K562 (cell line): Measurements from ENCODE around the gene TMEM107. TPM values are rescaled to one million over a fixed set of nuclear protein-coding genes. Genes with fewer than 3 reads are reported as not detected.

Experiments used
- C11orf30 ChIP-seq: fragments of 450-650 bp; IDR thresholded peaks from 2 replicates; pipeline ENCODE4 v1.6.1; 2016; ENCODE audit warnings: low read depth, mild to moderate bottlenecking
- CXXC5 ChIP-seq: fragments of 250-450 bp; sonication (Bioruptor Pico); IDR thresholded peaks from 2 replicates; pipeline ENCODE4 v1.8.0; 2022; ENCODE audit warnings: inconsistent platforms, mild to moderate bottlenecking, moderate library complexity
- E2F6 ChIP-seq, 2 experiments: IDR thresholded peaks; 2 replicates each; pipeline ENCODE4 v1.6.1; 2011; ENCODE audit warnings: borderline replicate concordance in 1 of 2, control low read depth in 1 of 2, low read depth in 1 of 2, low read length in 1 of 2, mild to moderate bottlenecking in 1 of 2, mixed read lengths in 1 of 2, moderate library complexity in 1 of 2; ENCODE audit not compliant: insufficient read depth in 1 of 2, insufficient read length in 1 of 2, poor library complexity in 1 of 2, severe bottlenecking in 1 of 2; ENCODE audit errors: extremely low read depth in 1 of 2
- ESRRA ChIP-seq: fragments of 450-650 bp; IDR thresholded peaks from 2 replicates; pipeline ENCODE4 v1.6.1; 2014; ENCODE audit warnings: low read depth, mild to moderate bottlenecking, moderate library complexity, borderline replicate concordance
- FOSL1 ChIP-seq: fragments of 200-800 bp; sonication (Bioruptor generic); conservative IDR thresholded peaks from 2 replicates; pipeline ENCODE4 v1.6.1; 2016; ENCODE audit warnings: missing genetic modification characterization, missing compliant biosample characterization
- GATAD2B ChIP-seq: fragments of 450-650 bp; IDR thresholded peaks from 2 replicates; pipeline ENCODE4 v1.6.1; 2017; ENCODE audit warnings: mild to moderate bottlenecking, borderline replicate concordance
- HNRNPUL1 ChIP-seq: fragments of 200-400 bp; formaldehyde crosslinking; IDR thresholded peaks from 2 replicates; pipeline ENCODE4 v1.6.1; 2017; ENCODE audit warnings: low read length
- NEUROD1 ChIP-seq: fragments of 150-350 bp; IDR thresholded peaks from 2 replicates; pipeline ENCODE4 v1.6.1; 2014; ENCODE audit warnings: borderline replicate concordance, low read length, low read depth; ENCODE audit not compliant: partially characterized antibody
- NFE2 ChIP-seq: IDR thresholded peaks from 2 replicates; pipeline ENCODE4 v1.6.1; 2014; ENCODE audit warnings: antibody characterized with exemption, low read depth
- NR2F6 ChIP-seq: fragments of 450-650 bp; formaldehyde crosslinking; IDR thresholded peaks from 2 replicates; pipeline ENCODE4 v1.4.0; 2020; ENCODE audit warnings: mild to moderate bottlenecking
- PHB ChIP-seq: fragments of 250-450 bp; sonication (Bioruptor Pico); IDR thresholded peaks from 2 replicates; pipeline ENCODE4 v1.5.0; 2021
- PHTF2 ChIP-seq: fragments of 250-450 bp; sonication (Bioruptor Pico); IDR thresholded peaks from 2 replicates; pipeline ENCODE4 v1.5.0; 2021; ENCODE audit warnings: mild to moderate bottlenecking
- POLR2AphosphoS2 ChIP-seq: IDR thresholded peaks from 2 replicates; pipeline ENCODE4 v1.6.1; 2012; ENCODE audit warnings: low read length, improper control_type of control experiment
- RBBP5 ChIP-seq: fragments of 200-600 bp; sonication (generic); IDR thresholded peaks from 2 replicates; pipeline ENCODE4 v1.6.1; 2012; ENCODE audit warnings: borderline replicate concordance, mild to moderate bottlenecking, low read length, control low read depth, inconsistent platforms; ENCODE audit not compliant: insufficient read depth, poor library complexity, severe bottlenecking
- SMAD4 ChIP-seq: fragments of 250-450 bp; sonication (Bioruptor Pico); conservative IDR thresholded peaks from 2 replicates; pipeline ENCODE4 v1.8.0; 2021; ENCODE audit warnings: inconsistent platforms, mild to moderate bottlenecking, moderate library complexity
- TCF7L2 ChIP-seq: fragments of 150-350 bp; IDR thresholded peaks from 2 replicates; pipeline ENCODE4 v1.6.1; 2016; ENCODE audit warnings: low read depth, mild to moderate bottlenecking, low read length, moderate library complexity
- ZBTB1 ChIP-seq: sonication (generic); formaldehyde crosslinking; IDR thresholded peaks from 2 replicates; pipeline ENCODE4 v1.8.1; 2023; ENCODE audit warnings: missing genetic modification reagents, low read depth, mild to moderate bottlenecking, borderline replicate concordance
- ZNF280B ChIP-seq: fragments of 250-450 bp; sonication (Bioruptor Pico); IDR thresholded peaks from 2 replicates; pipeline ENCODE4 v1.5.1; 2021; ENCODE audit warnings: mild to moderate bottlenecking
- ZNF551 ChIP-seq: fragments of 250-450 bp; sonication (Bioruptor Pico); IDR thresholded peaks from 2 replicates; pipeline ENCODE4 v1.5.0; 2021; ENCODE audit warnings: mild to moderate bottlenecking, moderate library complexity
- ZNF766 ChIP-seq: fragments of 200-800 bp; sonication (Bioruptor generic); conservative IDR thresholded peaks from 2 replicates; pipeline ENCODE4 v1.6.1; 2016; ENCODE audit warnings: missing genetic modification characterization, missing compliant biosample characterization
- ZSCAN32 ChIP-seq: fragments of 450-650 bp; formaldehyde crosslinking; IDR thresholded peaks from 2 replicates; pipeline ENCODE4 v1.4.0; 2020; ENCODE audit warnings: mild to moderate bottlenecking, moderate library complexity
- polyA plus RNA-seq, 8 experiments: library from polyadenylated mRNA; depleted of rRNA in 4 of 8; stranded (reverse) in 5 of 8; unstranded in 3 of 8; fragments of >200 nt; fragmentation: Nextera tagmentation in 2 of 8; fragmentation: Illumina TruSeq in 1 of 8; extraction: Ambion mirVana in 2 of 8; extraction: Trizol in 1 of 8; gene quantifications; 2 replicates each; pipeline versions ENCODE4 v1.2.1 to v1.2.3, GENCODE V29; 2011 to 2014; ENCODE audit warnings: inconsistent platforms in 1 of 8, missing spikeins in 1 of 8
- total RNA-seq, 7 experiments: library from RNA; depleted of rRNA in 6 of 7; stranded (reverse); fragments of >200 nt in 6 of 7; fragmentation: Illumina TruSeq in 2 of 7; extraction: Trizol in 2 of 7; gene quantifications; 2 replicates each; pipeline versions ENCODE4 v1.2.1 to v1.2.3, GENCODE V29; 2011 to 2021; ENCODE audit warnings: low replicate concordance in 1 of 7
- TF ChIP-seq, protein P1 (sequence below): fragments of 450-650 bp; conservative IDR thresholded peaks from 2 replicates; pipeline ENCODE4 v1.6.1; 2016; ENCODE audit warnings: missing genetic modification characterization, low read depth, mild to moderate bottlenecking, control low read depth, missing compliant biosample characterization
- TF ChIP-seq, protein P2 (sequence below): fragments of 250-450 bp; sonication (Bioruptor Pico); IDR thresholded peaks from 2 replicates; pipeline ENCODE4 v1.4.0; 2020; ENCODE audit warnings: borderline replicate concordance

Gene TMEM107
- total and polyA plus RNA-seq, 9 of the 15 experiments (the other 6 are each of a cell fraction or from before 2014, with no cell fraction given): 7.1 to 26.2 (median 16.9) TPM

DNA sequence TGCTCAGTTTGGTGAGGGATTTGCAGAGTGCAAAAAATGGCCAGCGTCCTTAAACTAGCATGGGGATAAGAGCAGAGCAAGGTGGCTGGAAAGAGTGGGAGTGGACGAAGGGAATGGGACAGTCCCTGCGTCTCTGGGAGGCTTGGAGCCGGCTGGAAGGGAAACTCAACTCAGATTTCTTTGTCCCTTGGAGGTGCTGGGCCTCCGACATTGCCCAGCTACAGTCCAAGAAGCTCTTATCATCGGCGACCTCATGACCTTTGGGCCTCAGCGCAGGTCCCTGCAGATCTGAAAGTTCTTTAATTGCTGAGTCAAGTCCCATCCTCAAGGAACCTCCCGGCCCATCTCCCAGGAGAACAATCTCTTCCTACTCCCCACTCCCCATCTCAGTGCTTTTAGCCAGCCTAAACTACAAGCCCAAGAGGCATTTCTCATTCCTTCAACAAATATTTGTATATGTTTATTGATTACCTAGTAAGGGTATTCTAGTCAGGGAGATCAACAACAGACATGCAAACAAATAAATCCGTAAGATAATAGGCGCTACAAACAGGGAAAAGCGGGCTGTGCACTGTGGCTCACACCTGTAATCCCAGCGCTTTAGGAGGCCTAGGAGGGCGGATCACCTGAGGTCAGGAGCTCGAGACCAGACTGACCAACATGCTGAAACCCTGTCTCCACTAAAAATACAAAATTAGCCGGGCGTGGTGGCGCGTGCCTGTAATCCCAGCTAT is 985 bp upstream of the TMEM107 start (continued):
- TF ChIP-seq, protein P1, sequence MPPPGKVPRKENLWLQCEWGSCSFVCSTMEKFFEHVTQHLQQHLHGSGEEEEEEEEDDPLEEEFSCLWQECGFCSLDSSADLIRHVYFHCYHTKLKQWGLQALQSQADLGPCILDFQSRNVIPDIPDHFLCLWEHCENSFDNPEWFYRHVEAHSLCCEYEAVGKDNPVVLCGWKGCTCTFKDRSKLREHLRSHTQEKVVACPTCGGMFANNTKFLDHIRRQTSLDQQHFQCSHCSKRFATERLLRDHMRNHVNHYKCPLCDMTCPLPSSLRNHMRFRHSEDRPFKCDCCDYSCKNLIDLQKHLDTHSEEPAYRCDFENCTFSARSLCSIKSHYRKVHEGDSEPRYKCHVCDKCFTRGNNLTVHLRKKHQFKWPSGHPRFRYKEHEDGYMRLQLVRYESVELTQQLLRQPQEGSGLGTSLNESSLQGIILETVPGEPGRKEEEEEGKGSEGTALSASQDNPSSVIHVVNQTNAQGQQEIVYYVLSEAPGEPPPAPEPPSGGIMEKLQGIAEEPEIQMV (tag): no peak
- no peak for TF ChIP-seq PHTF2
- TF ChIP-seq E2F6 (IDR thresholded peaks at IDR 0.05; ENCODE audit: borderline replicate concordance in 1 of 2, extremely low read depth in 1 of 2, insufficient read depth in 1 of 2, insufficient read length in 1 of 2, low read depth in 1 of 2, low read length in 1 of 2, poor library complexity in 1 of 2, severe bottlenecking in 1 of 2): no peak
- no peak for TF ChIP-seq NEUROD1
- no peak for TF ChIP-seq RBBP5
- no peak for TF ChIP-seq GATAD2B
- TF ChIP-seq ZNF551 (CRISPR knock-in tag): no peak
- TF ChIP-seq ZBTB1 (CRISPR knock-in tag): no peak
- no peak for TF ChIP-seq SMAD4 (CRISPR knock-in tag)
- TF ChIP-seq NR2F6 (CRISPR knock-in tag): no peak
- 0 out of 2 replicates have a peak, but pooled peaks have one; percentile 35 for TF ChIP-seq ZNF766 (CRISPR knock-in tag)
- no peak for TF ChIP-seq TCF7L2
- no peak for TF ChIP-seq ZNF280B (CRISPR knock-in tag)
- TF ChIP-seq, protein P2, sequence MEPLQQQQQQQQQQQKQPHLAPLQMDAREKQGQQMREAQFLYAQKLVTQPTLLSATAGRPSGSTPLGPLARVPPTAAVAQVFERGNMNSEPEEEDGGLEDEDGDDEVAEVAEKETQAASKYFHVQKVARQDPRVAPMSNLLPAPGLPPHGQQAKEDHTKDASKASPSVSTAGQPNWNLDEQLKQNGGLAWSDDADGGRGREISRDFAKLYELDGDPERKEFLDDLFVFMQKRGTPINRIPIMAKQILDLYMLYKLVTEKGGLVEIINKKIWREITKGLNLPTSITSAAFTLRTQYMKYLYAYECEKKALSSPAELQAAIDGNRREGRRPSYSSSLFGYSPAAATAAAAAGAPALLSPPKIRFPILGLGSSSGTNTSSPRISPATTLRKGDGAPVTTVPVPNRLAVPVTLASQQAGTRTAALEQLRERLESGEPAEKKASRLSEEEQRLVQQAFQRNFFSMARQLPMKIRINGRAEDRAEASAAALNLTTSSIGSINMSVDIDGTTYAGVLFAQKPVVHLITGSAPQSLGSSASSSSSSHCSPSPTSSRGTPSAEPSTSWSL (CRISPR knock-in tag): no peak
- peak; percentile 71 for TF ChIP-seq NFE2
- no peak for TF ChIP-seq FOSL1 (tag)
- TF ChIP-seq POLR2AphosphoS2: no peak
- TF ChIP-seq ESRRA: peak; percentile 42; the same call in 1 of the 2 replicates
- peak; percentile 77 for TF ChIP-seq C11orf30
- no peak for TF ChIP-seq HNRNPUL1
- TF ChIP-seq PHB (CRISPR knock-in tag): no peak
- TF ChIP-seq CXXC5 (CRISPR knock-in tag): peak; percentile 23; the same call in 1 of the 2 replicates
- no peak for TF ChIP-seq ZSCAN32 (CRISPR knock-in tag)
